ENCODE results near the gene PCDH7.

The PCDH7 gene

DNA sequence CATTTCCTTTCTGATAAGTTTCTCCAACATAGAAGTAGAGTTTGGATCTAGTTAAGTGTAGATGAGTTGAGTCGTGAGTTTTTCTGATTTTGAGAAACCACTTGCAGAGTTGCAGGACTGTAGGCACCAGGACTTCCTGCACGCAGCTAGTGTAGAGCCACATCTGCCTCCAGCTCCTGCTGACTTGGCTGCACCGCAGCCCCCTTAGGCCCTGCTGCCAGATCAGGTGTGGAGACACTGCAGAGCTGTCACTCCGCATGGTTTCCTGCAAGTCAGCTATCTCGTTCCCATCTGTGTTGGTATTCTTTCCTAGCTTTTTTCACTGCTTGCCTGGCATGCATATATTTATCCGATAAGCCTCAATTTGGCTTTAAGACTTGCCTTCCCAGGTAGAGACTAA is 48.9 kb downstream of the PCDH7 start:
- TF ChIP-seq, protein P1, sequence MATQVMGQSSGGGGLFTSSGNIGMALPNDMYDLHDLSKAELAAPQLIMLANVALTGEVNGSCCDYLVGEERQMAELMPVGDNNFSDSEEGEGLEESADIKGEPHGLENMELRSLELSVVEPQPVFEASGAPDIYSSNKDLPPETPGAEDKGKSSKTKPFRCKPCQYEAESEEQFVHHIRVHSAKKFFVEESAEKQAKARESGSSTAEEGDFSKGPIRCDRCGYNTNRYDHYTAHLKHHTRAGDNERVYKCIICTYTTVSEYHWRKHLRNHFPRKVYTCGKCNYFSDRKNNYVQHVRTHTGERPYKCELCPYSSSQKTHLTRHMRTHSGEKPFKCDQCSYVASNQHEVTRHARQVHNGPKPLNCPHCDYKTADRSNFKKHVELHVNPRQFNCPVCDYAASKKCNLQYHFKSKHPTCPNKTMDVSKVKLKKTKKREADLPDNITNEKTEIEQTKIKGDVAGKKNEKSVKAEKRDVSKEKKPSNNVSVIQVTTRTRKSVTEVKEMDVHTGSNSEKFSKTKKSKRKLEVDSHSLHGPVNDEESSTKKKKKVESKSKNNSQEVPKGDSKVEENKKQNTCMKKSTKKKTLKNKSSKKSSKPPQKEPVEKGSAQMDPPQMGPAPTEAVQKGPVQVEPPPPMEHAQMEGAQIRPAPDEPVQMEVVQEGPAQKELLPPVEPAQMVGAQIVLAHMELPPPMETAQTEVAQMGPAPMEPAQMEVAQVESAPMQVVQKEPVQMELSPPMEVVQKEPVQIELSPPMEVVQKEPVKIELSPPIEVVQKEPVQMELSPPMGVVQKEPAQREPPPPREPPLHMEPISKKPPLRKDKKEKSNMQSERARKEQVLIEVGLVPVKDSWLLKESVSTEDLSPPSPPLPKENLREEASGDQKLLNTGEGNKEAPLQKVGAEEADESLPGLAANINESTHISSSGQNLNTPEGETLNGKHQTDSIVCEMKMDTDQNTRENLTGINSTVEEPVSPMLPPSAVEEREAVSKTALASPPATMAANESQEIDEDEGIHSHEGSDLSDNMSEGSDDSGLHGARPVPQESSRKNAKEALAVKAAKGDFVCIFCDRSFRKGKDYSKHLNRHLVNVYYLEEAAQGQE (IDR thresholded peaks at IDR 0.05; ENCODE audit: insufficient read depth in 1 of 2, low read depth in 2 of 2, low read length in 2 of 2), result no peak

DNA sequence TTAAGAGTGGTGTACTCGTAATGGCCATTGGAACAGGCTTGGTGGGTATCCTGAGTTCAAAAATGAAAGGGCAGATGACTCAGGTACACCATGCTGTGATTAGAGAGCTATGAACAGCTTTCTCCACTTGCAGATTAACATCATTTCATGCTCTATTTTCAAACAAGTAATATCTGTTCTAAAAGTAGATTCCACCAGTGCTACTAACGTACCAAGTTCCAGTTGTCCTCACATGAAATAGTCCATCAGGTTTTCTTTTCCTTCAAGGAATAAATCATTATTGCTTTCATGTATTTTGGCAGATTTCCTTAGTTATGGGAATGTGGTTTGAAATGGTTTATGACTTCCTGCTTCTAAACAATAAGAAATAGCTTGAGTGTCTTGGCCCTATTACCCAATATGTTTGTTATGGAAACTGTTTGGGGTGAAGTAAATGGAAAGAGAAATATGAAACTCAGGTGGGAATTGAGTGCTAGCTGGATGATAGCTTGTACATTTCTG is 49.9 kb downstream of the PCDH7 start:
- TF ChIP-seq SIN3A (IDR thresholded peaks at IDR 0.05; ENCODE audit: borderline replicate concordance, insufficient read depth, low read length), result no peak
- TF ChIP-seq, protein P1 (IDR thresholded peaks at IDR 0.05; ENCODE audit: insufficient read depth in 1 of 2, low read depth in 2 of 2, low read length in 2 of 2), result no peak
- no peak for TF ChIP-seq POLR2AphosphoS5 (IDR thresholded peaks at IDR 0.05; ENCODE audit: low read depth, low read length)
- TF ChIP-seq TAF1 (IDR thresholded peaks at IDR 0.05; ENCODE audit: borderline replicate concordance, insufficient read depth, low read length), result no peak

DNA sequence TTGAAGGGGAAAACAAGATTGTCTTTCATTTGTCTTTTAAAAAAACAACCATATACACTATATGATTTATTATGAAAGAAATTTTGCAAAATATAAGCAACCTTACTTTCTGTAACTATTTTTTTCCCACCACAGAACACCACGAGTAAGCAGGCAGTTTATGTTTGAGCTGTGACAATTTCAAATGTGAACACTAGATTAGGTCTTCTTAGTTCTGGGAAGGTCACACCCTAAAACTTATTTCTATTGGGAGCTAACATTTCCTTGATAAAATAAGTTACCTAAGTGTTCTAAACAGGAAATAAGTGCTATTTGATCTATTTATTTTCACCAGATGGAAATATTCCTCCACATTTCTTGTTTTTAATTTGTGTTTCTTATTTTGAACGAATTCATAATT is 50.6 kb downstream of the PCDH7 start:
- TF ChIP-seq SIN3A (IDR thresholded peaks at IDR 0.05; ENCODE audit: borderline replicate concordance, insufficient read depth, low read length) (no peak), POLR2AphosphoS5 (IDR thresholded peaks at IDR 0.05; ENCODE audit: low read depth, low read length) (no peak), TAF1 (IDR thresholded peaks at IDR 0.05; ENCODE audit: borderline replicate concordance, insufficient read depth, low read length) (no peak), FOXP2 (optimal IDR thresholded peaks at IDR 0.05; ENCODE audit: borderline replicate concordance, extremely low read depth, extremely low read length, insufficient read depth) (no peak)
- TF ChIP-seq, protein P1 (IDR thresholded peaks at IDR 0.05; ENCODE audit: insufficient read depth in 1 of 2, low read depth in 2 of 2, low read length in 2 of 2), result no peak

DNA sequence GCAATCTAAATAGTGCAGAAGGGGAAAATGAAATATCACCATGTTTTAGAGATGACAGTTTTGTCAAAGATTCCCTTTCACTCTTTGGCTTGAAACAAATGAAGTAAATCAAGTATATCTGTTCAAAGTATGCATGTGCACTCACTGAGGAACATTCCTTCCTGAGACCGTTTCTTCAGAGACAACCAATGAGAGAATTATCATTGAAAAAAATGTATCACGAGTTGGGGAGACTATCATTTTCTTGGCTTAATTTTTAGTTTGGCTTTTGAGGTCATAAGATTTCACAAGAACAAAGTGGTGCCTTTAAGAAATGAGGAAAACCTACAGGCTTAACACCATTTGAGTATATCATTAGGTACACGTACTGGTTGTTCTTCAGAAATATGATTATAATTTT is 56.3 kb downstream of the PCDH7 start:
- TF ChIP-seq SIN3A (IDR thresholded peaks at IDR 0.05; ENCODE audit: borderline replicate concordance, insufficient read depth, low read length), result no peak
- no peak for TF ChIP-seq FOXP2 (optimal IDR thresholded peaks at IDR 0.05; ENCODE audit: borderline replicate concordance, extremely low read depth, extremely low read length, insufficient read depth)
- TF ChIP-seq POLR2AphosphoS5 (IDR thresholded peaks at IDR 0.05; ENCODE audit: low read depth, low read length), result no peak
- no peak for TF ChIP-seq TAF1 (IDR thresholded peaks at IDR 0.05; ENCODE audit: borderline replicate concordance, insufficient read depth, low read length)
- TF ChIP-seq, protein P1 (IDR thresholded peaks at IDR 0.05; ENCODE audit: insufficient read depth in 1 of 2, low read depth in 2 of 2, low read length in 2 of 2), result no peak

DNA sequence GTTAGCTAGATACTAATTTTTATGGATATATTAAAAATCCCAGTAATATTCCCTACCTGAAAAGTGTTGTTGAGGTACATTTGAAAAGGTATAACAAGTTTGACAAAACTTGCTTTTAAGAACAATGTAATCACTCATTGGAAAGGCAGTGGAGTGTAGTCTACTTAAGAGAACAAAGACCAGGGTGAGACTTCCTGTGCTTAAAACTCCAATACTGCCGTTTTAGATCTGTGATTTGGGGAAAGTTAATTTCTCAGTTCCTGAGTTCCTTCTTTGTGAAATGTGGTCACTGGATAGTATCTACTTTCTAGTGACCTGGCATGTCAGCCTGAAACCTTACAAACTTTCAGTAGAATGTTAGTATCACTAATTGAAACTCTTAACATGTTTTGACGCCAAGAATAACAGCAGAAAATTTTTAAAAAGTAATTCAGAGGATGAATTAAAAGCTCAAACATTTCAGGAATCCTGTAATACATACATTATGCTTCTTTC is 56.8 kb downstream of the PCDH7 start:
- TF ChIP-seq FOXP2 (optimal IDR thresholded peaks at IDR 0.05; ENCODE audit: borderline replicate concordance, extremely low read depth, extremely low read length, insufficient read depth), result no peak
- no peak for TF ChIP-seq POLR2AphosphoS5 (IDR thresholded peaks at IDR 0.05; ENCODE audit: low read depth, low read length)
- TF ChIP-seq, protein P1 (IDR thresholded peaks at IDR 0.05; ENCODE audit: insufficient read depth in 1 of 2, low read depth in 2 of 2, low read length in 2 of 2), result no peak
- TF ChIP-seq TAF1 (IDR thresholded peaks at IDR 0.05; ENCODE audit: borderline replicate concordance, insufficient read depth, low read length), result no peak
- no peak for TF ChIP-seq SIN3A (IDR thresholded peaks at IDR 0.05; ENCODE audit: borderline replicate concordance, insufficient read depth, low read length)

Data from PFSK-1 (cell line).